Measurements from ENCODE around the gene IGIP. TPM values are rescaled to one million over a fixed set of nuclear protein-coding genes. Genes with fewer than 3 reads are reported as not detected.
A peak's percentile ranks its signal among the peaks of the same experiment; 100 is the strongest.

IGIP gene
- total RNA-seq, 1 experiment from 2014 or later: 1.7 TPM

DNA sequence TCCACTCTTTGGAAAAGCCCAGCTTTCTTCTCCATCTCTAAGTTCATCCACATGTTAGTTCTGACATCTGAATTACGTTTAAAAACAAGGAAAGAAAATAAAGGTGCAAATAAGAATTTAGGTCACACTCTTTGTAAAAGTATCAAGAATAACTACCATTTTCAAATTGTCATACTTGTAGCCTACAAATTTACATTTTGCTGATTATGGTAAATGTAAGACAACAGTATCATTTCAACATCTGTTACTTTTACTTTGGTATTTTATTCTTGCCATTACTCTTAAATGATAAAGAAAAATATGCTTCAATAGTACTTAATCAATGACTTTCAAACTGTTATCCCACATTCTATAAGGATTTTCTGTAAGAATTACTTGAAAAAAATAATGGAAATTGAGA is 21.6 kb upstream of the IGIP start (continued):
- TF ChIP-seq NR3C1 (CRISPR knock-in tag; conservative IDR thresholded peaks at IDR 0.05; ENCODE audit: low read depth) (no peak), ZMAT4 (CRISPR knock-in tag; IDR thresholded peaks at IDR 0.05) (no peak), FOXP4 (CRISPR knock-in tag; IDR thresholded peaks at IDR 0.05) (no peak)

DNA sequence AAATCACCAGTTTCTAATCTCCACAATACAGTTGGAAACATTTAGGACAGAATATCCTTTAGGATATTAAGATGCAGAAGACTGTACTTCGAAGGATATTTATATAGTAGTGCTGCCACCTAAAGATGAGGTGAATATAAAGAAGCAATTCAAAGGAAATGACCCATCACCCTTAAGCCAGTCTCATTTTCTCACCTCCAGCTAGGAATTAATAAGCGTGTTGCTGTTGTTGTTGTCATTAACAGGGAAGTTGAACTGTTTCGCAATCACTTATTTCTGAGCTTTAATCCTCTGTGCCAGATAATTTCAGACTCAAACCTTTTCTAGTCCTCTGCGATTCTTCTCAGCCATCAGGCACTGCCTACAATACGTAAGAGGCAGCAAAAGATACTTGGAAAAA is 19.6 kb upstream of the IGIP start:
- Mint-ChIP-seq H3K4me3 (peak overlapping the region; percentile 90), H3K27ac (no peak overlapping the region), H3K4me1 (peaks cover 33% of the 10 kb centered on the region), H3K27me3 (ENCODE audit: low read depth) (peaks cover 78% of the 10 kb centered on the region), H3K36me3 (no peaks in the 10 kb centered on the region), H3K9me3 (no peaks in the 10 kb centered on the region)
- ATAC-seq: no peak
- no peak for DNase-seq (ENCODE audit: low spot score)
- ChIA-PET POLR2A (no interaction called here), CTCF (interaction anchor here (0.8 to 2.2 kb wide), 3 partner anchors 38 to 234 kb away, joined by 3 to 11 read pairs (median 3); partner anchors contain the start of gene NRG2)
- TF ChIP-seq TEAD4 (CRISPR knock-in tag; IDR thresholded peaks at IDR 0.05) (no peak), EMX1 (CRISPR knock-in tag; IDR thresholded peaks at IDR 0.05) (no peak), JUN (CRISPR knock-in tag; IDR thresholded peaks at IDR 0.05) (no peak), USF2 (CRISPR knock-in tag; IDR thresholded peaks at IDR 0.05) (no peak), JAZF1 (CRISPR knock-in tag; IDR thresholded peaks at IDR 0.05) (no peak), ZNF219 (CRISPR knock-in tag; IDR thresholded peaks at IDR 0.05; ENCODE audit: borderline replicate concordance) (no peak)

GRCh38 chr5:140106805-140107311 is 18.9 kb upstream of the IGIP start:
- DNase-seq (ENCODE audit: low spot score): no peak
- Mint-ChIP-seq H3K27ac (peak overlapping the region; percentile 82), H3K9me3 (no peaks in the 10 kb centered on the region), H3K36me3 (no peaks in the 10 kb centered on the region), H3K4me3 (peak overlapping the region; percentile 90), H3K4me1 (peaks cover 39% of the 10 kb centered on the region), H3K27me3 (ENCODE audit: low read depth) (peaks cover 84% of the 10 kb centered on the region)
- ATAC-seq: no peak
- CTCF ChIA-PET: interaction anchor here (1.2 to 2.6 kb wide), 6 partner anchors 34 to 64 kb away, joined by 3 to 19 read pairs (median 5); partner anchors contain the start of gene NRG2
- POLR2A ChIA-PET: interaction anchor here (0.7 to 1.6 kb wide), 3 partner anchors 11 to 40 kb away, joined by 3 to 7 read pairs (median 3); no protein-coding TSS in a partner anchor
- TF ChIP-seq, protein P1, sequence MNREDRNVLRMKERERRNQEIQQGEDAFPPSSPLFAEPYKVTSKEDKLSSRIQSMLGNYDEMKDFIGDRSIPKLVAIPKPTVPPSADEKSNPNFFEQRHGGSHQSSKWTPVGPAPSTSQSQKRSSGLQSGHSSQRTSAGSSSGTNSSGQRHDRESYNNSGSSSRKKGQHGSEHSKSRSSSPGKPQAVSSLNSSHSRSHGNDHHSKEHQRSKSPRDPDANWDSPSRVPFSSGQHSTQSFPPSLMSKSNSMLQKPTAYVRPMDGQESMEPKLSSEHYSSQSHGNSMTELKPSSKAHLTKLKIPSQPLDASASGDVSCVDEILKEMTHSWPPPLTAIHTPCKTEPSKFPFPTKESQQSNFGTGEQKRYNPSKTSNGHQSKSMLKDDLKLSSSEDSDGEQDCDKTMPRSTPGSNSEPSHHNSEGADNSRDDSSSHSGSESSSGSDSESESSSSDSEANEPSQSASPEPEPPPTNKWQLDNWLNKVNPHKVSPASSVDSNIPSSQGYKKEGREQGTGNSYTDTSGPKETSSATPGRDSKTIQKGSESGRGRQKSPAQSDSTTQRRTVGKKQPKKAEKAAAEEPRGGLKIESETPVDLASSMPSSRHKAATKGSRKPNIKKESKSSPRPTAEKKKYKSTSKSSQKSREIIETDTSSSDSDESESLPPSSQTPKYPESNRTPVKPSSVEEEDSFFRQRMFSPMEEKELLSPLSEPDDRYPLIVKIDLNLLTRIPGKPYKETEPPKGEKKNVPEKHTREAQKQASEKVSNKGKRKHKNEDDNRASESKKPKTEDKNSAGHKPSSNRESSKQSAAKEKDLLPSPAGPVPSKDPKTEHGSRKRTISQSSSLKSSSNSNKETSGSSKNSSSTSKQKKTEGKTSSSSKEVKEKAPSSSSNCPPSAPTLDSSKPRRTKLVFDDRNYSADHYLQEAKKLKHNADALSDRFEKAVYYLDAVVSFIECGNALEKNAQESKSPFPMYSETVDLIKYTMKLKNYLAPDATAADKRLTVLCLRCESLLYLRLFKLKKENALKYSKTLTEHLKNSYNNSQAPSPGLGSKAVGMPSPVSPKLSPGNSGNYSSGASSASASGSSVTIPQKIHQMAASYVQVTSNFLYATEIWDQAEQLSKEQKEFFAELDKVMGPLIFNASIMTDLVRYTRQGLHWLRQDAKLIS (CRISPR knock-in tag; IDR thresholded peaks at IDR 0.05; ENCODE audit: borderline replicate concordance): no peak
- TF ChIP-seq MLX (CRISPR knock-in tag; IDR thresholded peaks at IDR 0.05) (no peak), ZNF423 (CRISPR knock-in tag; IDR thresholded peaks at IDR 0.05) (no peak), EMX1 (CRISPR knock-in tag; IDR thresholded peaks at IDR 0.05) (no peak), STAT6 (CRISPR knock-in tag; conservative IDR thresholded peaks at IDR 0.05; ENCODE audit: low read depth) (no peak), FOXP1 (CRISPR knock-in tag; IDR thresholded peaks at IDR 0.05; ENCODE audit: borderline replicate concordance) (no peak), CREB1 (CRISPR knock-in tag; IDR thresholded peaks at IDR 0.05) (no peak), ZNF219 (CRISPR knock-in tag; IDR thresholded peaks at IDR 0.05; ENCODE audit: borderline replicate concordance) (no peak), ATF2 (CRISPR knock-in tag; IDR thresholded peaks at IDR 0.05; ENCODE audit: borderline replicate concordance, low read depth) (no peak), TEAD4 (CRISPR knock-in tag; IDR thresholded peaks at IDR 0.05) (no peak), ZNF263 (CRISPR knock-in tag; IDR thresholded peaks at IDR 0.05; ENCODE audit: low read depth) (no peak), CBFB (CRISPR knock-in tag; IDR thresholded peaks at IDR 0.05; ENCODE audit: low read depth) (no peak)
- TF ChIP-seq, protein P2, sequence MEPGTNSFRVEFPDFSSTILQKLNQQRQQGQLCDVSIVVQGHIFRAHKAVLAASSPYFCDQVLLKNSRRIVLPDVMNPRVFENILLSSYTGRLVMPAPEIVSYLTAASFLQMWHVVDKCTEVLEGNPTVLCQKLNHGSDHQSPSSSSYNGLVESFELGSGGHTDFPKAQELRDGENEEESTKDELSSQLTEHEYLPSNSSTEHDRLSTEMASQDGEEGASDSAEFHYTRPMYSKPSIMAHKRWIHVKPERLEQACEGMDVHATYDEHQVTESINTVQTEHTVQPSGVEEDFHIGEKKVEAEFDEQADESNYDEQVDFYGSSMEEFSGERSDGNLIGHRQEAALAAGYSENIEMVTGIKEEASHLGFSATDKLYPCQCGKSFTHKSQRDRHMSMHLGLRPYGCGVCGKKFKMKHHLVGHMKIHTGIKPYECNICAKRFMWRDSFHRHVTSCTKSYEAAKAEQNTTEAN (CRISPR knock-in tag; IDR thresholded peaks at IDR 0.05): no peak

Measured in WTC11 (cell line).